ENCODE measurements around the gene GAS7.

DNA sequence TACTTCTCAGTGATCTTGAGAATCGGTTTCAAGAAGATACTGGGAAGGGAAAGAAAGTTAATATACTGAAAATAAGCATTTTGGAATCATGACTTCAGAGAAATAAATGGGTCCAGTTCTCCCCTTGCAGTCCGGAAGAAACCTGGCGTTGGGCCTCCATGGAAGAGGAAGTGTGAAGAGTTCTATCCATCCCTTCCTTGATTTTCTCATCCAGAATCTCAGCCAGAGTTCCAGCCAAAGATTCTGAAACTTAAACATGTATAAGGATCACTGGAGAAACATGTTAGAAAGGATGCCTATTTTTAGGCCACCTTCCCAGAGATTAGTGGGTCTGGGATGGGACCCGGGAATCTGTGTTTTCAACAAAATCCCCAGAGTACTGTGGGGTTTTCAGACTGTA lies 8.7 kb upstream of the GAS7 start:
- no peak for TF ChIP-seq POLR2AphosphoS5 (IDR thresholded peaks at IDR 0.05; ENCODE audit: borderline replicate concordance, low read depth, low read length)
- no peak for TF ChIP-seq EZH2 (IDR thresholded peaks at IDR 0.05)
- no peak for TF ChIP-seq FOXP2 (optimal IDR thresholded peaks at IDR 0.05; ENCODE audit: control extremely low read depth, extremely low read length, insufficient read depth)
